MCF 10A (cell line): ENCODE data around the gene RSRC2. TPM values are rescaled to one million over a fixed set of nuclear protein-coding genes. Genes with fewer than 3 reads are reported as not detected.

Experiments used
- BruUV-seq: library from RNA; stranded (reverse); fragments of 400-500 nt; replicated peaks from 2 replicates; lab custom pipeline; 2021; lab: Mats Ljungman, UMichigan
- CTCF ChIA-PET: fragments of 300-600 bp; sonication (Branson Sonifier 250); formaldehyde crosslinking; extraction: SDS; loops from one replicate; lab custom pipeline; 2021; ENCODE audit warnings: antibody characterized with exemption, inconsistent platforms; lab: Yijun Ruan, JAX
- POLR2A ChIA-PET: fragments of 300-600, 350-650 bp; sonication (Branson Sonifier 250); formaldehyde crosslinking; extraction: SDS; loops from one replicate; lab custom pipeline; 2020; ENCODE audit warnings: antibody characterized with exemption, inconsistent platforms; lab: Yijun Ruan, JAX
- DNase-seq: peaks from one replicate; pipeline ENCODE4 v3.0.0-alpha.2; 2018; ENCODE audit not compliant: unreplicated experiment
- H3K27ac Mint-ChIP-seq: one replicate; pipeline ENCODE4 v1.8.0; 2022; ENCODE audit warnings: mild to moderate bottlenecking, low read depth, mixed read lengths; ENCODE audit not compliant: unreplicated experiment
- H3K27me3 Mint-ChIP-seq: one replicate; pipeline ENCODE4 v1.8.0; 2022; ENCODE audit warnings: mixed read lengths; ENCODE audit not compliant: insufficient read depth, unreplicated experiment
- H3K36me3 Mint-ChIP-seq: one replicate; pipeline ENCODE4 v1.8.0; 2022; ENCODE audit warnings: mild to moderate bottlenecking, moderate library complexity, mixed read lengths; ENCODE audit not compliant: insufficient read depth, unreplicated experiment
- H3K4me1 Mint-ChIP-seq: one replicate; pipeline ENCODE4 v1.8.0; 2022; ENCODE audit warnings: mixed read lengths; ENCODE audit not compliant: insufficient read depth, unreplicated experiment
- H3K4me3 Mint-ChIP-seq: one replicate; pipeline ENCODE4 v1.8.0; 2022; ENCODE audit warnings: mild to moderate bottlenecking, moderate library complexity, mixed read lengths; ENCODE audit not compliant: unreplicated experiment
- H3K9me3 Mint-ChIP-seq: one replicate; pipeline ENCODE4 v1.8.0; 2022; ENCODE audit warnings: mixed read lengths; ENCODE audit not compliant: unreplicated experiment
- intact Hi-C: fragments of 100-400 bp; cut with micrococcal nuclease; formaldehyde crosslinking; loops from 2 replicates; pipeline ENCODE4 v1.14.1; 2022
- total RNA-seq: library from RNA; stranded (reverse); gene quantifications from 2 replicates; pipeline ENCODE4 v1.2.3, GENCODE V29; 2022
- TF ChIP-seq, protein P1 (sequence below): fragments of 200-600 bp; IDR thresholded peaks from one replicate; pipeline ENCODE4 v1.8.0; 2022; ENCODE audit warnings: antibody characterized with exemption, mild to moderate bottlenecking; ENCODE audit not compliant: unreplicated experiment

The RSRC2 gene
- total RNA-seq, 1 experiment from 2014 or later, result 93.4 TPM

DNA sequence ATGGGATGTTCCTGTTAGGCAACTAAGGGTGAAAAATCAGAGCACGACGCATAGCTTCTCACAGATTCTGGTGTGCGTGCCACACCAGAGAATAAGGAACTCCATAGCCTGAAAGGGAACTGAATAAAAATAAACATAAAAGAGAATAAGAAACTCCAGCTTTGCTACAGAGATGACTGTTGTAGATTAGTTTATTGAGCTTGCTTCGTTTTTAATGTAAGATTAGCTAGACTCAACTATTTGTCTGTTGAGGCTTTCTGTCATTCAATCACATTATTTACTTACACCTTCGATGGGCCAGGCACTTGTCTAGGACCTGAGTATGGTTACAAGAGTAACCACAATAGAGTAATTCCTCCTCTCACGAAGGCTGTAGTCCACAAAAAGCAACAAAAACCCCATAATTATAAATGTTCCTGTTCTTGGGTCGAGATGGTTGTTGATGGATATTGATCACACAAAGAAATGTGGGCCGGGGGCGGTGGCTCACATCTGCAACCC, 25.2 kb downstream of the RSRC2 start:
- TF ChIP-seq, protein P1, sequence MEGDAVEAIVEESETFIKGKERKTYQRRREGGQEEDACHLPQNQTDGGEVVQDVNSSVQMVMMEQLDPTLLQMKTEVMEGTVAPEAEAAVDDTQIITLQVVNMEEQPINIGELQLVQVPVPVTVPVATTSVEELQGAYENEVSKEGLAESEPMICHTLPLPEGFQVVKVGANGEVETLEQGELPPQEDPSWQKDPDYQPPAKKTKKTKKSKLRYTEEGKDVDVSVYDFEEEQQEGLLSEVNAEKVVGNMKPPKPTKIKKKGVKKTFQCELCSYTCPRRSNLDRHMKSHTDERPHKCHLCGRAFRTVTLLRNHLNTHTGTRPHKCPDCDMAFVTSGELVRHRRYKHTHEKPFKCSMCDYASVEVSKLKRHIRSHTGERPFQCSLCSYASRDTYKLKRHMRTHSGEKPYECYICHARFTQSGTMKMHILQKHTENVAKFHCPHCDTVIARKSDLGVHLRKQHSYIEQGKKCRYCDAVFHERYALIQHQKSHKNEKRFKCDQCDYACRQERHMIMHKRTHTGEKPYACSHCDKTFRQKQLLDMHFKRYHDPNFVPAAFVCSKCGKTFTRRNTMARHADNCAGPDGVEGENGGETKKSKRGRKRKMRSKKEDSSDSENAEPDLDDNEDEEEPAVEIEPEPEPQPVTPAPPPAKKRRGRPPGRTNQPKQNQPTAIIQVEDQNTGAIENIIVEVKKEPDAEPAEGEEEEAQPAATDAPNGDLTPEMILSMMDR, result no peak
- POLR2A ChIA-PET, result interaction anchor here (0.5 to 11.3 kb wide), 16 partner anchors 10 to 464 kb away, joined by 3 to 271 read pairs (median 6); partner anchors contain the start of genes CLIP1, KNTC1, RSRC2 and VPS33A
- H3K27me3 Mint-ChIP-seq, result no peaks in the 10 kb centered on the region
- CTCF ChIA-PET, result interaction anchor here (1.0 to 4.7 kb wide), 3 partner anchors 24 to 102 kb away, joined by 4 to 27 read pairs (median 4); no protein-coding TSS in a partner anchor
- no peak for DNase-seq
- intact Hi-C loops, result loop anchor here (2.0 kb wide), 2 partner anchors 17 to 79 kb away; partner anchors contain the start of gene CLIP1
- no peaks in the 10 kb centered on the region for H3K9me3 Mint-ChIP-seq
- peak overlapping the region; percentile 96 for H3K27ac Mint-ChIP-seq
- H3K4me3 Mint-ChIP-seq, result peak overlapping the region; percentile 93
- peaks cover 14% of the 10 kb centered on the region for H3K4me1 Mint-ChIP-seq
- no TSS peak for BruUV-seq
- H3K36me3 Mint-ChIP-seq, result peaks cover 63% of the 10 kb centered on the region

DNA sequence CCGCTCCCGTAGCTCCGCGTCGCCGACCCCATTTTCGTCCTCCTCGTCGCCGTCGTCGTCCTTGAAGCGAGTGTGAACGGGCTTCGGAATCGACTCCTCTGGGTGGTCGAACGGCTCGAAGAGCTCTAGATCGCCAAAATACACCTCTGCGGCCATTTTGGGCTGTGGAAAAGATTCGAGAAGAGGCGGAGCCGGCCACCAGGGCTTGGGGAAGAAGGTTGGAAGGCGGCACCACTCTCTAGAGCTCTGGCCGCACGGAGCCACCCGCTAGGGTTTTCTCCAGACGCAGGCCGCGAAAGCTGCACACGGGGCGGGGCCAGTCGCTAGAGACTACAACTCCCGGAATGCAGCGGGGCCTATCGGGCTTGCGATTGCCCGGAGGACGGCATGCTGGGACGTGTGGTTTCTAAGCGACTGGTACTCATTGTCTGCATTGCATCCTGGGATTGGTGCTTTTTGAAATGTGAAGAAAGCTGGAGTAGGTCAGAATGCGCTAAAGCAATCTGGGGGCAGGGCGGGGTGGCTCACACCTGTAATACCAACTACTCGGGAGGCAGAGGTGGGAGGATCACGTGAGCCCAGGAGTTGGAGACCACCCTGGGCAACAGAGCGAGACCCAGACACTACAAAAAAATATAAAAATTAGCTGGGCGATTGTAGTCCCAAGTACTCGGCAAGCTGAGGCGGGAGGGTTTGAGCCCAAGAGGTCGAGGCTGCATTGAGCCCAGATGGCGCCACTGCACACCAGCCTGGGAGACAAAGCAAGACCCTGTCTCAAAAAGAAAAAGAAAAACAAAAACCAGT, 25.8 kb downstream of the RSRC2 start, which contains the start of gene ZCCHC8:
Gene ZCCHC8, minus strand, starts transcription at position 248 of the 804 bp plus-strand sequence. Its CDS starts 92 bp downstream, at position 156.
- intact Hi-C loops, result loop anchor here (1.0 to 2.0 kb wide), 3 partner anchors 18 to 101 kb away; partner anchors contain the start of gene CLIP1
- DNase-seq, result peak; percentile 99
- BruUV-seq, result TSS peak; percentile 75
- ChIA-PET POLR2A (interaction anchor here (0.5 to 11.3 kb wide), 25 partner anchors 9 to 939 kb away, joined by 3 to 271 read pairs (median 5); partner anchors contain the start of genes ABCB9, CLIP1, DIABLO and KNTC1), CTCF (interaction anchor here (0.5 to 4.7 kb wide), 6 partner anchors 10 to 1094 kb away, joined by 3 to 27 read pairs (median 4); no protein-coding TSS in a partner anchor)
- peak within 1 kb of the TSS; percentile 96 for H3K27ac Mint-ChIP-seq
- peaks cover 11% of the 10 kb centered on the region for H3K4me1 Mint-ChIP-seq
- peaks cover 56% of the 10 kb centered on the region for H3K36me3 Mint-ChIP-seq
- peak within 1 kb of the TSS; percentile 93 for H3K4me3 Mint-ChIP-seq
- TF ChIP-seq, protein P1, result no peak
- H3K27me3 Mint-ChIP-seq, result no peaks in the 10 kb centered on the region
- H3K9me3 Mint-ChIP-seq, result no peaks in the 10 kb centered on the region

DNA sequence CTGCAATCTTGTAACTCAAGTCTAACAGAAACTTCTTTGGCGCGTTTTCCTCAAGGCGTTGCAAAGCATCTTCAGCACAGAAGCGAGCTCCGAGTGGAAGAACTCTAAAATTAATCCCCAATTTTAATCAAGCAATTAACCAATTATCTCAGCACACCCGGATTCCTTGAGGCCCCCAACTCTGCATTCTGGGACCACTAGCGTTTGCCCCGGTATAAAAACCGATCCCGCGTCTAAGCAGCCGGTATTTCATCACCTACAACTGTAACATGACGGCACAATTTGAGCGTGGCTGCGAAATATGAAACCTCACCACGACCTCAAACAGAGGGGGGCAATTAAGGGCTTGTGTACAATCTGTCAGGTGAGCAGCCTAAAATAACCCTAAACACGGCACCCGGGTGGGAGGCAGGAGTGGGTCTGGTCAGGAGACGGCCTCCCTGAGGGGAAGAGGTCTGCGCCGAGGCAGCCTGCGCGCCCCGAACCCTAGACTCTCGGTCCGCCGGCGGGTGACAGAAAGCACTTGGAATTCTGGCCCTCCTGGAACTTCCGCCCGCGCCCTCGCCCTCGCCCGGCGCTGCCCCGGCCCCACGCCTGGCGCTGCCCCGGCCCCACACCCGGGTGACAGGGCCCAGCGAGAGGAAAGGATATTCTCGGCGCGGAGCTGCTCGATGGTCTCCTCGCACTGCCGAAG, 26.6 kb downstream of the RSRC2 start:
- Mint-ChIP-seq H3K9me3 (no peaks in the 10 kb centered on the region), H3K36me3 (peaks cover 54% of the 10 kb centered on the region), H3K4me1 (peaks cover 11% of the 10 kb centered on the region), H3K4me3 (peak overlapping the region; percentile 93), H3K27ac (peak overlapping the region; percentile 96), H3K27me3 (no peaks in the 10 kb centered on the region)
- TF ChIP-seq, protein P1, result no peak
- ChIA-PET POLR2A (interaction anchor here (0.6 to 11.3 kb wide), 27 partner anchors 9 to 940 kb away, joined by 3 to 271 read pairs (median 5); partner anchors contain the start of genes ABCB9, CLIP1, DIABLO and KNTC1), CTCF (interaction anchor here (0.5 to 4.7 kb wide), 7 partner anchors 11 to 1094 kb away, joined by 3 to 27 read pairs (median 3); no protein-coding TSS in a partner anchor)
- peak; percentile 79 for DNase-seq
- intact Hi-C loops, result loop anchor here (1.0 to 2.0 kb wide), 3 partner anchors 19 to 100 kb away; partner anchors contain the start of gene CLIP1
- BruUV-seq, result TSS peak; percentile 38
